Activated T-cell treated with anti-CD3 and anti-CD28 coated beads for 4 hours (primary cell): Measurements from ENCODE around the gene VAV2.
A peak's percentile ranks its signal among the peaks of the same experiment; 100 is the strongest.
"Not testable (repeated sequence)": the region's sequence is repeated elsewhere in the genome, so short reads cannot be mapped to it uniquely, and the experiment has no call there.

Experiments
- DNase-seq: peaks from one replicate; pipeline ENCODE4 v3.0.0-alpha.2; 2020

The VAV2 gene

DNA sequence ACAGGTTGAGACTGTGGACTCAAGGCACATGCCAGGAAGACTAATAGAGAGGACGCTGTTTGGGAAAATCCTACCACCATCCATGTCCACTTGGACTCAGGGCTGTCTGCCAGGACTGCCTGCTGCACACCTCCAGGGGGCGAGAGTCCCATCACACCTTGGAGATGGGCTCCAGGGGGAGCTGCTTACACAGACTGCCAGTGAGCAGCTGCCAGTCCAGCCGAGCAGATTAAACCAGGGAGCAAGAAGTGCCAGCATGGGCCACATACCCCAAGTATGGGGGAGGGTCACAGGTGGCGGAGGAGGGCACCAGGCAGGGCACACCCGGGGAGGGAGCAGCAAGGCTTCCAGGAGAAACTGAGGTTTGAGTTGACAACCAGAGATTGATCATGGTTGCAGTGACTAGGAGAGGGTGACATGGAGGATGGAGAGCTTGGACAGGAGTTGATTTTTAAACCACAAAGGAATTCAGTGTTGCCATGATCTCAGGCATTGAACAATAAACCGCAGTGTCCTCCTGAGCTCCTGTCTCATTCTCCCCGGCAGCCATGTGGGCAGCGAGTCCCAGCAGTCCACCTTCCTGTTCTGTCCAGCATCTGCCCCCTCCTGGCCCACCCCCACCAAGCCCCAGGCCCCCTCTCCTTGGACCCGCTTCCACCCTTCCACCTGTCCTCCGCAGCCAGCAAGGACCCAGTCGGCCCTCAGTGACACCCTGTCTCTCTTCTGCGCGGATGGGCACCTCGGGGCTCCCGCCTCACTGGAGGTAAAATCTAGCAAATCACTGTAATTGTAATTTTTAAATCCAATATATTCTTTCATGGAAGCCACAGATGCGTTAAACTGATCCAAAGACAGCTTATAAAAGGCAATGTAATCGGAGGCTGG, 3.1 kb upstream of the VAV2 start:
- no peak for DNase-seq

DNA sequence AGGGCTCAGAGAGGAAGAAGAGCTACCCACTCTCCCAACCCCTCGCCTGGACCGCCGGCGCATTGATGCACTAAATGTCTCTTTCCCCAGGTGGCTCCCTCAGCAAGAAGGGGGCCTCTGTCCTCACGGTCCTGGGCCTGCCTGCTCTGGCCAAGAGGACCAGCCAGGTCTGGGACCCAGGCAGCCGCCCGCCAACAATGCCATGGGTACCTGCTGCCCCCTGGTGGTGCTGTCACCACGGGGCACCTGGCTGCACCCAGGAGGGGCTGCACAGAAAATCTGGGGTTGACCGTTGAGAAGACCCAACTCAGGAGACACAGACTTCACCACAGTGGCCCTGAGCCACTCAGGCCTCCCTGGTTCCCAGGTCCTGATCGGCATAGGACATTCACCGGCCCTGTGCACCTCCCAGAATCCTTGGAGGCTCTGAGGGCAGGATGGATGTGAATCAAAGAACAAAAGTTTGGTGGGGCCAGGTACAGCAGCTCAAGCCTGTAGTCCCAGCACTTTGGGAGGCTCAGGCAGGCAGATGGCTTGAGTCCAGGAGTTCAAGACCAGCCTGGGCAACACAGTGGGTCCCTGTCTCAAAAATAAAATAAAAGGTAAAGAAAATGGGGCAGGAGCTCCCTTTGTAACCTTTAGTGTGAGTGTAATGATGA, 2.4 kb upstream of the VAV2 start:
- DNase-seq: peak; percentile 72

- no peak for DNase-seq
Measured at GRCh38 chr9:133993635-133994253, 1.6 kb upstream of the VAV2 start.

- DNase-seq: peak; percentile 76
Measured at GRCh38 chr9:133992780-133993634, 883 bp upstream of the VAV2 start.

GRCh38 chr9:133991214-133991921, 756 bp downstream of the VAV2 start:
- DNase-seq: no peak

- DNase-seq: no peak
Measured at GRCh38 chr9:133990366-133991213, 1.5 kb downstream of the VAV2 start.

GRCh38 chr9:133989625-133990365, 2.3 kb downstream of the VAV2 start:
- no peak for DNase-seq

DNA sequence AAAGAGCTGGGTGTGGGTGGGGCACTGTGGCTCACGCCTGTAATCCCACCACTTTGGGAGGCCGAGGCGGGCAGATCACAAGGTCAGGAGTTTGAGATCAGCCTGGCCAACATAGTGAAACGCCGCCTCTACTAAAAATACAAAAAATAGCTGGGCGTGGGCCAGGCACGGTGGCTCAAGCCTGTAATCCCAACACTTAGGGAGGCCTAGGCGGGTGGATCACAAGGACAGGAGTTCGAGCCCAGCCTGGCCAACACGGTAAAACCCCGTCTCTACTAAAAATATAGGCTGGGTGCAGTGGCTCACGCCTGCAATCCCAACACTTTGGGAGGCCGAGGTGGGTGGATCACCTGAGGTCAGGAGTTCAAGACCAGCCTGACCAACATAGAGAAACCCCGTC, 3.4 kb downstream of the VAV2 start:
- not testable (repeated sequence) for DNase-seq

GRCh38 chr9:133987946-133988665, 4.0 kb downstream of the VAV2 start:
- DNase-seq: no peak

GRCh38 chr9:133987446-133987788, 4.7 kb downstream of the VAV2 start:
- no peak for DNase-seq

DNA sequence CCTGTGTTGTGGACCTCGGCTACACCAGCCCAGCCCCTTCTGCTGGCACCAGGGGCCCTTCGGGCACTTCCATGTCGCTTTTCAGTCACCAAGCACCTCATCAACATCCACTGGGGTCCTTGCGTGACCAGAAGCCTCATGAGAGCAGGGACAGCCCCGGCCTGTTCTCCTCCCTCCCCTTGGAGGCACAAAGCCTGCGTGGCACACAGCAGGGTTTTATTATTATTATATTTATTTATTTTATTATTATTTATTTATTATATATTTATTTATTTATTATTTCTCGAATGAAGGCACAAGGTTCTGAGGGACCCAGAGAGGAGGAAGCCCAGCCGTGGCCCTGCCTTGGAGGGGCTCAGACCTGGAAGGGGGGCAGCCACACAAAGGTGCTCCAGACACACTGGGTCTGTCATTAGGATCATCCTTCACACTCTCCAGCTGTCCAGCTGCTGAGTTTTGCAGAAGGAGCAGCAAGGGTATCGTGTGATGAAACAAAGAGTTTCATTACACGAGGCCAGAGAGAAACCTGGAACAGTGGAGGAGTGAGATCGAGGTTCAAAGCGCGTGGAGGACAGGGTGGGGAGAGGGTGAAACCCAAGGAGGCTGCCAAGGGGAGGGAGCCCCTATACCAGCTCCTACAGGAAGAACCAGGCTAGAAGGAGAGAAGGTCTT, 5.2 kb downstream of the VAV2 start:
- no peak for DNase-seq

- no peak for DNase-seq
Measured at GRCh38 chr9:133986061-133986460, 6.1 kb downstream of the VAV2 start.

GRCh38 chr9:133982971-133983720, 9.0 kb downstream of the VAV2 start:
- DNase-seq: no peak

- no peak for DNase-seq
Measured at GRCh38 chr9:133981958-133982681, 10.0 kb downstream of the VAV2 start.

GRCh38 chr9:133981589-133981957, 10.6 kb downstream of the VAV2 start:
- DNase-seq: no peak

DNA sequence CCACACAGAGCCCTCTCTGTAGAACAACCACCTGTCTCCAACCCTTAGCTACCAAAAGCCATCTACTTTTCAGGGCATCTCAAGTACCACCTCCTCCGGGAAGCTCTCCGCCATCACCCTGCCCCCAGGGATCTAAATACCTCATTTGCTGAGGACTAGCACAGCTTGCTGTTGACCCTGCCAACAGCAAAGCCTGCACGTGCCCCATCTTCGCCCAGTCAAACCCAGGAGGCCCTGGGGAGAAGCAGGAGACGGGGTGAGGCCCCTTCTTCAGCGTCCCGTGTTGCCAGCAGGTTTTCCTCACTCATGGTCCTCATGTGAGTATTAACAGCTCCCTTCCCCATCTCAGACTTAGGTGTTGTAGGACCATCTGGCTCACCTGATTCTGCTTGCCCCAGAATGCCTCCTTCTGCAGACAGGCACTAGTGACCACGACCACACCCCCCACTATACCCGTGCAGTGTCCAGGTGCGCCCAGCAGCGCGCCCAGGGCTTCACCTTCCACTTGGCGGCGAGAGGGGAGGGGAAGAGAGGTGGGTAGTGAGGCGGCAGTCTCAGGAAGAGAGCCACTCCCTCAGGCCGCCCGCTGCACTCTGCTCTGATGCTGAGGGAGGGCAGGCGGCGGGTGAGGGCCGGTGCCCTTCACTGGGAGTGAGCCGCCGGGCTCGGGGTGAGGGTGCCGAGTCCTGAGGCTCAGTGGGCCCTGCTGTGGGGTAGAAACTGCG, 11.1 kb downstream of the VAV2 start:
- no peak for DNase-seq
